Amniotic stem cell (primary cell): ENCODE measurements around the gene PFAS.
A peak's percentile ranks its signal among the peaks of the same experiment; 100 is the strongest.
"Not testable (repeated sequence)": the region's sequence is repeated elsewhere in the genome, so short reads cannot be mapped to it uniquely, and the experiment has no call there.

Source experiments
- DNase-seq: peaks from one replicate; lab custom pipeline; 2025; lab: John Stamatoyannopoulos, UW

PFAS gene

DNA sequence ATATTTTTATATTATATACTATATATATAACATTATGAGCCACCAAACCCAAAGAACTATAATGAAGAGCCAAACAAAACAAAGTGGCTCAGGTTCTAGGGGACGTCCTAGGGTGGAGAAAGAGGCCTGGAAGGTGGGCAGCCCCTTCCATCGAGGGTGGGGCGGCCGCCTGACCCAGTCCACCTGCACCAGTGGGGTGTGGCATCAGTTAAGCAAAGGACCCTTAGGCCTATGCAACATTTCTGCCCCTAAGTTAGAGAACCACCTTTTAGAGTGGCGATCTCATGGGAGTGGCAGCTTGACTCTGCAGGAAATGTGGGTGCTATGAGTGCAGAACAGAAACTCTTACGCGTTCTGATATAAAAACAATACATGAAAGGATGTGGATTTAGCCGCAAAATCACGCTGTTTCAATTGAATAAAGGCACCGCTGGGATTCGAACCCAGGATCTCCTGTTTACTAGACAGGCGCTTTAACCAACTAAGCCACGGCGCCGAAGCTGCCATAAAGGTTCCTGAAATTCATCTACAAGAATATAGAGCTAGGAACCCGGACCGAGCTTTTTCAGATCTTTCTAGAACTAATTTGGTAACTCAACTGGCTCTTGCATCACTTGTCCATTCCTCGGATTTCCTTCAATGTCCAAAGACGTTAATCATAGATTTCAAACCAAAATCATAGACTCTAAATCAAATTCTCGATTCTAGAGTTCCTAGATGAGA is 23.1 kb upstream of the PFAS start:
- peak; percentile 79 for DNase-seq

DNA sequence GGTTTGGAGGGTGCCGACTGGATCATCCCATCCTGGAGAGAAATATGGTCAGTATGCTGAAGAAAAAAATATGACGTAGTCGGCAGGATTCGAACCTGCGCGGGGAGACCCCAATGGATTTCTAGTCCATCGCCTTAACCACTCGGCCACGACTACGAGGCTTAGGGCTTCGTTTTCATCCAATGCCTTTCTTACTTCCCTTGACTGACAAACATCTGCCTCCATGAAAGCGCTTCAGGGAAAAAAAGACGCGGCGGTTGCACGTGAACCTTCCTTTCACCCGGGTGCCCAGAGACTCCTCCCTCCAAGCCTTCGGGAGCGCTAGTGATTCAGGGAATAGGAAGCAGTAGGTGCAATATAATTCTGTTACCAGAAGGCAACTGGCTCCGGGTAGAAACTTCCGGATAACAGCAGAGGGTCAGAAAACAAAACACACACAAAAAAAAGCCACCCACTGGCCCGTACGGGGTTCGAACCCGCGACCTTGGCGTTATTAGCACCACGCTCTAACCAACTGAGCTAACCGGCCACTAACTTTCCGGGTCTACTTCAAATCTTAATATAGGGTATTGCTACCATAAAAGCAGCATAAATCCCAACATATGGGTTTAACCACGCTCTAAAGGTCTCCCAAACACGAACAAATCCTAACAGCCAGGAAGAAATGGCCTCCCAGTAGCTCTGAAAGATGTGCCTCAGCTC is 22.4 kb upstream of the PFAS start:
- DNase-seq, result peak; percentile 86

DNA sequence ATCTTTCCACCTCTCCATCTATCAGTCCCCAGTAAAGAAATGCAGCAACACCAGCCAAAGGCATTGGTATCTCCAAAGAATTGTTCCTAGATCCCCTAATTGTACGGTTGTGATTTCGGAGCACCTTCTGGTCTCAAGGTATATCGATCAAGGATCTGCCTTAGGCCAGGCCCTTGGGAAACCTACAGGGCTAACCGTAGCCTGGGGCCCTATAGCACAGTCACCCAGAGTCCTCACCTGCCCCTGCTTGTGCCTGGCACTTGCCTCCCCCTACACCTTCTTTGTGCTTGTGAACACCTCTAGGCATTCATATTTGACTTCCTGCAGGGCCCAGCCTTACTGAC is 21.9 kb upstream of the PFAS start:
- DNase-seq, result no peak

DNA sequence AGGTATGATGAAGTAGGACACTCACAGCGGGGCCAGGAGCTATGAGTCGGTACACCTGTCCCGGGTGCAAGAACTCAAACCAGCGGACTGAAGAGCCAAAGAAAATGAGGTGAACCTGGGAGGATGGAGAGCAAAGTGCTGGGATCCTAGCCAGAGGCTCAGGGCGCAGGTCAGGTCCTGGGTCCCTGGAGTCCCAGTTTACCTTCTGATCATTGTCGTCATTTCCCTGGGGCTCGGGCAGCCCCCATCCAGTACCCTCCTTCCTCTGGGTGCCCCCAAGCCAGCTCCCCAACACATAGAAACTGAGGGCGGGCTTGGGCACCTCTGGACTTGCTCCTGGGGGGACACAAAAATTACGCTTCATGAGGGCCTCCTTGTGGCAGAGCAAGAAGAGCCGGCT is 17.4 kb upstream of the PFAS start:
- DNase-seq, result no peak

DNA sequence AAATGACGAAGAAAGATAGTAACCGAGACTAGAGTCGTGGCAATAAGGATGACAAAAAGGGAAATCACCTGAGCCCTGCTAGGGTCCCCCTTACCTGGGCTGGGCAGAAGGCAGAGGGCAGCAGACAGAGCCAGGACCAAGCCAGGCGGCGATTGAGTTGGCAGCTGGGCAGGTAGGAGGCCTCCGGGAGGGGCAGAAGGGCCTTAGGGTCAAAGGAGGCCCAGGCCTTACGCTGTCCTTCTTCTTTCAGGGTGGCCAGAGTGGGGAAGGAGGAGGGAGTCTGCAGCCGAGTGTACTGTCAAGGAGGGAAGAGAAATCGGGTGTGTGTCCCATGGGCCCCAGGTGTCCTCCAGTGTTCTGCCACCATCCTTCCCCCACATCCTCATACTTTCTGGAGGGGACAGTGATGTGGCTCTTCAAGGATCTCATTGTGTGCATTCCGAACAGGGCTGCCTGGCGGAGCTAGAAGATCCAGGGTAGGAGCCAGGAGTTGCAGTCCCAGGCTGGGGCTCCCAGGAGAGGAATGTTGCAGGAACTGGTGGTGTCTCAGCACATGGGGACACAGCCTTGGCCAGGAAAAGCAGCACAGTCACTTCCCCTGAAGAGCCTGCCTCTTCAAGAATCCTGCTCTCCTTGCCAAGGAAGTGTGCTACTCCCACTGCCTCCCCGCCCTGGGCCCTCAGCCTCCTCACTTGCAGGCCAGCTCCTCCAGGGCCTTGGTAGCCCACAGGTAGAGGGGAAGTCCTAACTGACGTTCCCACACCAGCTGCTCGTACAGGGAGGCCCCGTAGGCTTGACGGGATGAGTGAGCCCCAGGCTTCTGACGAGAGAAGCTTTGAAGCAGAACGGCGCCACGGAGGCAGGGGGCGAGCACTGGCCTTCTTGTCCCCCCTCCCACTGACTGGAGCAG is 14.5 kb upstream of the PFAS start:
- no peak for DNase-seq

DNA sequence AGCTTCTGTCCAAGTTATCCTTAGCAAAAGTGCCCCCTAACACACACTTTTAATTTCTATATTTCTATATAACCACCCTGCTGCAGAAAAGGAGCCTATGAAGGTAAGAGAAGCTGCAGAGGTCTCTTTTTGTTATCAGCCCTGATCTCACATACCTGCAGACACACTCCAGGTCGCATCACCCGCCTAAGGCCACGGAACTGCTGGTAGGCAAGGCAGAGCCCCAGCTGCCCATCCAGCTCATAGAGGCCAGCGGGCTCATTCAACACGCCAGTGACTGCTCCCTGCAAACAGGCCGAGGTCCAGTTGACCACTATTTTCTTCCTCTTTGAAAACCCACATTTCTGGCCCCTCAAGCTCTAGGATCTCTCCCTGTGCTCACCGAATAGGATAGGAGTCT is 13.4 kb upstream of the PFAS start:
- DNase-seq, result no peak

DNA sequence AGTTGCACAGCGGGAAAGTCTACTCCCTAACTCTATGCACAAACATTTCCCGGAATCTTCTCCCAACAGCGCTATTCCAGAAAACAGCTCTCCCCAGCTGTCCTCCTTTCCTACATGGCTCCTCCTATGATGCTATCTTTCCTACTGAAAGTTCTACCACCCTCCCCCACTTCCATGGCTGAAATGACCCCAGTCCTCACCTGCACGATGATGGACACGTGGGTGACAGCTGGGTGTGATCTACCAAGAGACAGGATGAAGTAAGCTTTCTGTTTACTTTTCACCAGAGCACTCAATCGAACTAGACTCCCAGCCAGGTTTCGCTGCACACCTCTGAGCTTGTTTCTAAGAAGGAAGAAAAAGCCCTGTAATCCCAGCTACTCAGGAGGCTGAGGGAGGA is 11.9 kb upstream of the PFAS start:
- no peak for DNase-seq

DNA sequence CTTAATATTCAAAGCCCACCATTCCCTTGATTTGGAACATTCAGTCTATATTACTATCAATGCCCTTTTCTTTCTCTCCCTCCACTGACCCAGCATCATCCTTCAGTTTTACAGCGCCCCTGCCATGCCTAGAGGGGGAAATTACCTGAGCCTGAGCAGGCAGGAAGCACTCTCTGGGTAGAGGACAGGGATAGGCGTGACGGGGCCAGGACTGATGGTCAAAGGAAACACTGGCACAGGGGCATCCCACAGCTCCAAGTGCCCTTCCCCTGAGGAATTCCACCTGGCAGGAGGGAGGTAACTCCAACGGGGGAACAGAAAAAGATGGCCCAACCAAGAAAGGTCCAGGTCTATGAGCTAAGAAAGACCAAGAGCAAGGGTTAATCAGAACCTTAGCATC is 11.2 kb upstream of the PFAS start:
- no peak for DNase-seq

DNA sequence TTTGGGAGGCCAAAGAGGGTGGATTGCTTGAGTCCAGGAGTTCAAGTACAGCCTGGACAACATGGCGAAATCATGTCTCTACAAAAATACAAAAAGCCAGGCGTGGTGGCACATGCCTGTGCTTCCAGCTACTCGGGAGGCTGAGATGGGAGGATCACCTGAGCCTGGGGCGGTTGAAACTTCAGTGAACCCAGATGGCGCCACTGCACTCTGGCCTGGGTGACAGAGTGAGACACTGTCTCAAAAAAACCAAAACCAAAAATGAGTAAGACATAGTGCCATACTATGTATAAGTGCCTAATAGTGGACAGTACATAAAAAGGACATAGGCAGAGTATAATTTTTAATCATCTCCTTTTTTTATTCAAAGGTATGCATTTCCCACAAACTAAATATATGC is 5.3 kb upstream of the PFAS start:
- DNase-seq, result no peak

DNA sequence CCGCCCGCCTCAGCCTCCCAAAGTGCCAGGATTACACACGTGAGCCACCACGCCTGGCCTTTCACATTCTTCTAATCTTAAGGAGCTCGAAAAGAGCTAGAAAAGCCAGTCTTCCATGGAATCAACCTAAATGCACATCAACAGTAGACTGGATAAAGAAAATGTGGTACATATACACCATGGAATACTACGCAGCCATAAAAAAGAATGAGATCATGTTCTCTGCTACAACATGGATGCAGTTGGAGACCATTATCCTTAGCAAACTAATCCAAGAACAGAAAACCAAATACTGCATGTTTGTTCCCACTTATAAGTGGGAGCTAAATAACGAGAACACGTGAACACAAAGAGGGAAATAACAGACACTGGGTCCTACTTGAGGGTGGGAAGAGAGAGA is 4.3 kb upstream of the PFAS start:
- no peak for DNase-seq

DNA sequence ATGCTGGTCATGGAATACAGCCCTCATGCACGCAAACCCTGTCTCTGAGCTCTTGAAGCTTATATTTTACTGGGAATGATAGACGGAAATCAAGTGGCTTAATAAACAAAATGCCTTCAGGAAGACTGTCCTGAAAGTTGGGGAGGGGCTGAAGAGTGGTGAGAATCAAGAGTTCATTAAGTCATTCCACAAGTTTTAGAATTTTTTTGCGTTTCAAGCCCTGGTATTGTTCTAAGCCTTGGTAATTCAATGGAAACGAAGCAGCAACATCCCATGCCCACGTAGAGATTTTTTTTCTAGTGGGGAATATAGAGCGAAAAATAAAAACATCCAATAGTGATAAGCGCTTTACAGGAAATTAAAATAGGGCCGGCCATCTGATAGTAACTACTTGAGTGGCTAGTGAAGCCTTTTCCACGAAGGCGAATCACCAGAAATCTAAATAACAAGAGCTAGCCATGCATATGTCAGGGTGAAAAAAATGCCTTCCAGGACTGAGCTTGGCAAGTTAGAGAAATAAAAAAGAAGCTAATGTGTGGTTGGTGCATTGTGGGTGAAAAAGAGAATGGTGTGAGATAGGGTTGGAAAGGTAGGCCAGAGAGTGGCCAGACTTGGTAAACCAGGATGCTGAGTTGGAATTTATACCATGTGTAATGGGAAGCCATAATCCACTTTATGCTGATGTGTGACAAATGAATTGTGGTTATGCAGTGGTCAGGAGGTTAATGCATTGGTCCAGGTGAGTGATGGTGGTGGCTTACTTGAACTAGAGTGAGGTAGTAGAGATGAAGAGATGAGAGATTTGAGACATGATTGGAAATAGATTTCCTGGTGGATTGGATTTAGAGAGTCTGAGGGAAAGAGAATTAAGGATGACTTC is 772 bp downstream of the PFAS start:
- no peak for DNase-seq

DNA sequence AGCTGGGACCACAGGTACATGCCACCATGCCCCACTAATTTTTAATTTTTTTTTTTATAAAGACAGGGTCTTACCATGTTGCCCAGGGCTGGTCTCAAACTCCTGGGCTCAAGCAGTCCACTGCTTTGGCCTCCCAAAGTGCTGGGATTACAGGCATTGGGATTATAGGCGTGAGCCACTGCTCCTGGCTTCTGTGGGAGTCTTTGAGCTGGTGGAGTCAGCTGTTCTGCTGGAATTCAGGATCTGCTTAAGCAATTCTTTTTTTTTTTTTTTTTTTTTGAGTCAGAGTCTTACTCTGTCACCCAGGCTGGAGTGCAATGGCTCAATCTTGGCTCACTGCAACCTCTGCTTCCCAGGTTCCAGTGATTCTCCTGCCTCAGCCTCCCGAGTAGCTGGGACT is 2.3 kb downstream of the PFAS start:
- DNase-seq, result not testable (repeated sequence)

DNA sequence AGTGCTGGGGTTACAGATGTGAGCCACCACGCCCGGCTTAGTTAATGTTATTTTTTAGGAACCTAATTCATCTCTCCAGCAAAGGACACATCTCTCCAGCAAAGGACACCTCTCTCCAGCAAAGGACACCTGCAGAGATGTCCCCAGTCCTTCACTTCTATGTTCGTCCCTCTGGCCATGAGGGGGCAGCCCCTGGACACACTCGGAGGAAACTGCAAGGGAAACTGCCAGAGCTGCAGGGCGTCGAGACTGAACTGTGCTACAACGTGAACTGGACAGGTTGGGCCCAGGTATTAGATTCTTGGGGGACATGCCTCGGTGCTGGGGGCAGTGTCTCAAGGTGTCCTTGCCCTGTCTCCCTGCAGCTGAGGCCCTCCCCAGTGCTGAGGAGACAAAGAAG is 4.7 kb downstream of the PFAS start:
- no peak for DNase-seq

DNA sequence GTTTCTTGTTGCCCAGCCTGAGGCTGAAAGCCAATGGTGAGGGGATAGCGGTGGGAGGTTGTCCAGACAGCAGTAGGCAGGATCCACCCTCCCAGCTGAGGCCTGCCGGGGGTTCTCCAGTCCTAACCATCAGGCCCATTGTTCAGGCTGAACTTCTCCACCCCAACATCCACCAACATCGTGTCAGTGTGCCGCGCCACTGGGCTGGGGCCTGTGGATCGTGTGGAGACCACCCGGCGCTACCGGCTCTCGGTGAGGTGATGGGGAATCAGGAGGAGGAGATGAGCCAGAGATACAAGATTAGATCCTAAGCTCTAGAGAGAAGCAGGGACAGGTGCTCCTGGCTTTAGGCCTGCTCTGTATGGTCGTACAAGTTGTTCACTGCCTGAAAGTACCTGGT is 5.8 kb downstream of the PFAS start:
- no peak for DNase-seq

DNA sequence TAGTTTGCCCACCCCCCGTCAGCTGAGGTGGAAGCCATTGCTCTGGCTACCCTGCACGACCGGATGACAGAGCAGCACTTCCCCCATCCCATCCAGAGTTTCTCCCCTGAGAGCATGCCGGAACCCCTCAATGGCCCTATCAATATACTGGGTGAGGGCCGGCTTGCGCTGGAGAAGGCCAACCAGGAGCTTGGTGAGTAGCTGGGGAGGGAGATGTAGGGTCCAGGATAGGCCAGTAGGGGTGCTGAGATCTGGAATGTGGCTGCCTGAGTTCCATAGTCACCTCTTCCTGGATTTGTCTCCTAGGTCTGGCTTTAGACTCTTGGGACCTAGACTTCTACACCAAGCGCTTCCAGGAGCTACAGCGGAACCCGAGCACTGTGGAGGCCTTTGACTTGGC is 6.4 kb downstream of the PFAS start:
- no peak for DNase-seq

DNA sequence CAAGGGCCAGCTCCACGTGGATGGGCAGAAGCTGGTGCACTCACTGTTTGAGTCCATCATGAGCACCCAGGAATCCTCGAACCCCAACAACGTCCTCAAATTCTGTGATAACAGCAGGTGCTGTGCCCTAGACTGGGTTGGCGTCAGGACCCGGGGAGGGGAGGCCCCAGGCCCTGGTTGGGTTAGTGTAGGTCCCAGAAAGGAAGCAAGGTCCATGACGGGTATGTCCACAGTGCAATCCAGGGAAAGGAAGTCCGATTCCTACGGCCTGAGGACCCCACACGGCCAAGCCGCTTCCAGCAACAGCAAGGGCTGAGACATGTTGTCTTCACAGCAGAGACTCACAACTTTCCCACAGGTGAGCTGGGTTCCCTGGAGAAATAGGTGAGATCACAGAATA is 7.2 kb downstream of the PFAS start:
- no peak for DNase-seq

DNA sequence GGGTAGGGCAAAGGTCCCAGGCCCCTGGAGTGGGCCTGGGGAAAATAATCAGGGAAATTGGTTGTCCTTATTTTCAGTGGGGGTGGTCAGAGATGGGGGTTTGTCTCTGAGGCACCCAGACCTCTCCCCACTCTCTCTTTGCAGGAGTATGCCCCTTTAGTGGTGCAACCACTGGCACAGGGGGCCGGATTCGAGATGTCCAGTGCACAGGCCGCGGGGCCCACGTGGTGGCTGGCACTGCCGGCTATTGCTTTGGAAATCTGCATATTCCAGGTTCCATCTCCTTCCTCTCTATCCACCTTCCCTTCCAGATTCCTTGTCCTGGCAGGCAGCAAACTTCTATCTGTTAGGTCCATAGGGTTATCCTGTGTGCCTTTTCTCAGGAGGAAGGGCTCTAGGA is 7.6 kb downstream of the PFAS start:
- DNase-seq, result no peak

DNA sequence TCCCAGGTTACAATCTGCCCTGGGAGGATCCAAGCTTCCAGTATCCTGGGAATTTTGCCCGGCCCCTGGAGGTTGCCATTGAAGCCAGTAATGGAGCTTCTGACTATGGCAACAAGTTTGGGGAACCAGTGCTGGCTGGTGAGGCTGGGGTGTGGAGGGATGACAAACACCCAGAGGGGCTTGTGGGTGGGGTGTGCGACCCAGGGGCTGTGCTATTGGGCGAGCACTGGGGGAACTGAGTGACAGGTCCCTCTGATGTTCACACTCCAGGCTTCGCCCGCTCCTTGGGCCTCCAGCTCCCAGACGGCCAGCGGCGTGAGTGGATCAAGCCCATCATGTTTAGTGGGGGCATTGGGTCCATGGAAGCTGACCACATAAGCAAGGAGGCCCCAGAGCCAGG is 8.7 kb downstream of the PFAS start:
- no peak for DNase-seq

DNA sequence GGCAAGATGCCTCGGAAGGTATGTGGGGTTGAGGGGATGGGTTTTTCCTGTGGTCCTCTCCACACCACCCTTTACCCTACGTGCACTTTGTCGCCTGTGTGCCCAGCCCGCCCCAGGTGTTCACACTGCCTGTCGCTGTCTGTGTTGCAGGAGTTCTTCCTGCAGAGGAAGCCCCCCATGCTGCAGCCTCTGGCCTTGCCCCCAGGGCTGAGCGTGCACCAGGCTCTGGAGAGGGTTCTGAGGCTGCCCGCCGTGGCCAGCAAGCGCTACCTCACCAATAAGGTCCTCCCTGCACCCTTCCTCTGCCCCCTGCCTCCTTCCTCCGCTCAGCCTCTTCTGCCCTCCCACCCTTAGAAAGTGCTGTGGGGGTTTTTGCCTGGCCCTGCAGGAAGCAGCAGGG is 15.2 kb downstream of the PFAS start:
- no peak for DNase-seq

DNA sequence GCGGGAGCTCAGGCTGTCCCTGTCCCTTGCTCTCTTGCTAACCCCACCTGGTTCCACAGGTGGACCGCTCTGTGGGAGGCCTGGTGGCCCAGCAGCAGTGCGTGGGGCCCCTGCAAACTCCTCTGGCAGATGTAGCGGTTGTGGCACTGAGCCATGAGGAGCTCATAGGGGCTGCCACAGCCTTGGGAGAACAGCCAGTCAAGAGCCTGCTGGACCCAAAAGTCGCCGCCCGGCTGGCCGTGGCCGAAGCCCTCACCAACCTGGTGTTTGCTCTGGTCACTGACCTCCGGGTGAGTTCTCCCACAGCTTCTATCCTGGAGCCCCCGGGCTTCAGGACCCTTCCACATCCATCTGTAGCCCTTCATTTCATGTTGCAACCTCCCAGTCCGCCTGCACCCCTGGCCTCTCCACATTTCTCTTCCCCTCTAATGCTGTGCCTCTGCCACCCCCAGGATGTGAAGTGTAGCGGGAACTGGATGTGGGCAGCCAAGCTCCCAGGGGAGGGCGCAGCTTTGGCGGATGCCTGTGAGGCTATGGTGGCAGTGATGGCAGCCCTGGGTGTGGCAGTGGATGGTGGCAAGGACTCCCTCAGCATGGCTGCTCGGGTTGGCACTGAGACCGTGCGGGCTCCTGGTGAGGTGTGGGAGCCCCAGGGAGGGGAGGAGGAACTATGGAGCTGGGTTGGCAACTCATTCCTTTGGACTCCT is 15.9 kb downstream of the PFAS start:
- no peak for DNase-seq
